Kidney tubule cell (primary cell): Measurements from ENCODE around the gene SPRY1.

Experiments used
- DNase-seq: peaks from one replicate; pipeline ENCODE4 v3.0.0-alpha.2; 2018; ENCODE audit warnings: low spot score

The SPRY1 gene

DNA sequence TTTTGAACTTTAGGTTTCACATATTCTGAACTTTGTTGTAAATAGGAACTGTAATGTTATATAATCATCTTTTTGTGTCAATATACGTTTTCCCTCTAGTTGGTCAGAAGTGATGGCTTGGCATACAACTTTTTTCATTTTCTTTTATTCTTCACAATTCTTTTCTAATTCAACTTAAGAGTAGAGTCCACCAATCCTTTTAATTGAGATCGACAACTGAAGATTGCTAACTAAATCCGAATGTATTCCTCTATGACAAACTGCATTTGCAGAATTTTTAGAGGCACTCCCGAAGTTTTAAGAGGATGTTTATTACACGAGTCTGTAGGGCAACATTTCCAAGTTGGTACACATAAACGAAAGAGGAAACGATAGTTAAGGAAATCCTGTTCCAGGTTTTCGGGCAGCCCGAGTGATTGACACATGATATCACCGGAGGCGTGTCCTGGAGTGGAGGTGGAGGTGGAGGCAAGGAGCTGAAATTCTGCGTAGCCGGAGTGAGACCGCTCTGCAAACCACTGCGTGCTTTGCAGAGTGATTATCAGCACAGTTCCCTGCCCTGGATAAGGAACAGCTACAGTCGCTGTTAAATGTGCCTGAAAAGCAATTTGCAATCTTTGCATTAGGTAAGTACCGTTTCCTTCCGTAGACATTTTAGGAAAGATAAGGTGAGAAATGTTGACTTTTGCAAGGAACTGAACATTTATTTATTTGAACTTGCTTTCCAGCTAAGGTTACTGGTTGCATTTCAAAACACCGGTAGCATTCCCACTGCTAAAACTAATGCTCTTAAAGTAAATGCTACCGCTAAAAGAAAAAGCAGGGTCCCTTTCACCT is at the start of gene SPRY1:
SPRY1 (plus strand) TSS at position 489 of the 837 bp plus-strand sequence. CDS start 4,797 bp downstream, outside the sequence.
- peak; percentile 93 for DNase-seq

DNA sequence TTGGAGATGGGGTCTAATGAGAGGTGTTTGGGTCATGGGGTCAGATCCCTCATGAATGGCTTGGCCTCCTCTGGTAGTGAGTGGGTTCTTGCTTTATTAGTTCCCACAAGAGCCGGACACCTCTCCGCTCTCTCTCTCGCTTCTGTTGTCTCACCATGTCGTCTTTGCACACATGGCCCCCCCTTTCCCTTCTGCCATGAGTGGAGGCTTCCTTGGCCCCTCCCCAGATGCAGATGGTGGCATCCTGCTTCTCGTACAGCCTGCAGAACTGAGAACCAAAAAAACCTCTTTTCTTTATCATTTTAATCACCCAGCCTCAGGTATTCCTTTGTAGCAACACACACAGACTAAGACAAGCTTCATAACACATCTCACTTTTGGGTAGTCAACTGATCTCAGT is 49.6 kb upstream of the SPRY1 start:
- DNase-seq, result no peak

DNA sequence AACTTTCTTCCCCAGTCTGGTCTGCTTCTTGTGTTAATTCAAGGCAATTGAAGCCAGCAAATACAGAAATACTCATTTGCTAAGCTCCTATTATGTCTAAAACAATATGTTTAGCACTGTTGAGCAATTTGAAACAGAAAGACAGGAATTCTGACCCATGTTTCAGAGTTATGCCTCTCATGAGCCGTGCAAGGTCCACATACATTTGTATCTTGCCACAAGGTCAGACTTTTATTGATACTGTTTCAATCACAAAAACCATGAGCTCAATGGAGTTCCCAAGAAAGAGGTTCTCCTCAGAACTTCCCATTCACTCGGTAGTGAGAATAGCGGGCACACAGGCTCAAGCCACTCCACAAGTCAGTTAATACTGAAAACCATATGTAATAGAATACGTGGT is 47.6 kb upstream of the SPRY1 start:
- no peak for DNase-seq

- no peak for DNase-seq
Observed at GRCh38 chr4:123349421-123350190, 47.0 kb upstream of the SPRY1 start.

GRCh38 chr4:123350191-123350544 is 46.4 kb upstream of the SPRY1 start:
- DNase-seq, result peak; percentile 54

DNA sequence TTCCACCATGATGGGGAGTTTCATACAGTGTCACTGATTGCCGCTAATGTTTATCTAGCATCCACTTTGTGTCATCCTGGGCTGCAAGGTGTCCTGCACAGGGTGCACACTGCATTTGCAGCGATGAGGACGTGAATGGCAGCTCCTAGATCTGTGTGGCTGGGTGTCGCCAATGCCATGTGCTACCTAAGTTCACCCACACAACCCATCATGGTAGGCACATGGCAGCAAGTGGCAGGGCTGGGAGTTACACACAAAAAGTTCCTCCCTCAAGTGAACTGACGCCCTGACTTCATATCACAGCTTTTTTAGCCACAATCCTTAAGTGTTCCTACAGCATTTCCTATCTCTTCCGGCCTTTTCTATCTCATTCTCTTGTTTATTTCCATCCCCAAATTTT is 45.9 kb upstream of the SPRY1 start:
- DNase-seq, result no peak

GRCh38 chr4:123351713-123352112 is 44.9 kb upstream of the SPRY1 start:
- peak; percentile 82 for DNase-seq

DNA sequence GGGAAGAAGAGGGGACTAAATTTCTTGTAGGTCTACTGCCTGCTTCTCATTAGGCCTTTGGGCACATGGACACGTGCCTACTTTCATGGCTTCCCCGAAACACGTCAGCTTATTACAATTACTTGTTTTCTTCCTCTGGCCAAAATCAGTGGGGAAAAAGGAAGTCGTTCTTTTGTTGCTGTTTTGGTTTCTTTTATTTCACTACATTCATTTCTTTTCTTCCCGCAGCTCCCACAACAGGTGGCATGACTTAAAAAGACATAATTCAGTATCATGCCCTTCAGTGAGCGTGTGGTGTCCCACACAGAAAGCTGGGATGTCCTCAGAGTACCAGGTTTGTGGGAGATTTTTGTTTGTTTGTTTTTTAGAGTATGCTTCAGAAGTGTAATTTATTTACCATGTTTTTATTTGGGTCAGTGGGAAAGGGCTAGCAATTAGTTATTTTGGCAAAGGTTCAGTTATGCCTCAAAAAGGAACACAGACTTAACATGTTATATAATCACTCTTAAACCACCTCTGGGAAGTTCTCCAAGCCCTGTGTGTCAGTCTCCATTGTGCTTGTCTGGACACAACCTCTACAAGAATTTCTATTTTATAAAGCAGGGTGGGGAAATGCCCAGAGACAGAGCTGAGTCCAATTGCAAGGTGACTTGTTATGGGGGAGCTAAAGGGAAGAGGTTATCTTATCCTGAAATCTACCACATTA is 44.2 kb upstream of the SPRY1 start:
- DNase-seq, result peak; percentile 33

- DNase-seq, result no peak
Observed at GRCh38 chr4:123352966-123353365, 43.6 kb upstream of the SPRY1 start.

- DNase-seq, result no peak
Observed at GRCh38 chr4:123353656-123354055, 42.9 kb upstream of the SPRY1 start.

DNA sequence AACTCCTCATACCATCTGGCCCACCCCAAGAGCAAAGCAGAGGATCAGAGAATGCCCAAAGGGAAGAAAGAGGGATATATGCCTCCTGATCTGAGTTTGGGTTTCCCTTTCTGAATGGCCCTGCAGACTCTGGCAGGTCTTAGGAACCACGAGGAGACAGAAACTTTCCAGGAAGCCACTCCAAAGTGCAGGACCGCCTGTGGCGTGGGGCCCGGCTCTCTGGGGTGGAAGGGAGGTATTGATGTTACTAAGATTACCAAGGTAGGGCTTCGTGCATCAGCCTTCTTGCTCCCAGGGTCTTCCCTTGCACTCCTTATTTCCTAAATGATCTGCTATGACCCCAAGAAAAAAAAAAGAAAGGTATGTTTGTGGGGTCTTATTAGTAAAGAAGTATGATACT is 41.9 kb upstream of the SPRY1 start:
- DNase-seq, result no peak

DNA sequence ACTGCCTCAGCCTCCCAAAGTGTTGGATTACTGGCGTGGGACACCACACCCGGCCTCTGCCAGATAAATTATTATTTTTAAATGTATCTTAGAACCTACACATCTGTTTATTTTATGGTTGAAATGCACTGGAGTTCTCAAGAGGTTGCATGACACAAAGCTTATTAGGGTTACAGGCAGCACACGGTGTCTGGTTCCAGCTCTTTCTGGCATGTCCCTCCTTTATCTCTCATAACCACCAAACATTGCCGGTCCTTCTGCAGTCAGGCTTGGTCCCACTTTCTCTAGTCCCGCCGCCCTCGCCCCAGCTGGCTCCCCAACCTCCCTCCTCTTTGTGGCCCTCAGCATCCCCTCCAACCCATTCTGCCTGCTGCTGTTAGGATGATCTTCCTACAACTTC is 39.7 kb upstream of the SPRY1 start:
- no peak for DNase-seq

GRCh38 chr4:123359449-123360315 is 36.9 kb upstream of the SPRY1 start:
- peak; percentile 52 for DNase-seq

GRCh38 chr4:123361195-123361861 is 35.3 kb upstream of the SPRY1 start:
- DNase-seq, result peak; percentile 46

- no peak for DNase-seq
Observed at GRCh38 chr4:123362103-123362502, 34.5 kb upstream of the SPRY1 start.

DNA sequence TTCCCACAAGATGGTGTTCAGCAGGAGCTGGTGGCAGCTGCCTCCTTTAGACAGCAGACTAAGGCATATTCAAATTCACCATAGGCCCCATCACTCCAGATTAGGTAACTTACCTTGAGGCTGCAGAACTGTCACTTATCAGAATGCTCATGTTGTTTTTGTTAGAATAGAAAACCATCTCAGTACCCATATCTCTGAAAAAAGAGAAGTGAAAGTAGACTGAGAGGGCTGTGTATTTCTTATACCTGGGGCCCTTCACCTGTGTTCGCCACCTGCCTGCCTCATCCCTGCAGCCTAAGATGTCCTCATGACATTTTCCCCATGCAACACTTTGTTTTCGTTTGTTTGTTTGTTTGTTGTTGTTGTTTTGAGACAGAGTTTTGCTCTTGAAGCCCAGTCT is 32.9 kb upstream of the SPRY1 start:
- DNase-seq, result no peak

GRCh38 chr4:123364906-123365305 is 31.7 kb upstream of the SPRY1 start:
- peak; percentile 64 for DNase-seq

GRCh38 chr4:123365412-123365811 is 31.2 kb upstream of the SPRY1 start:
- no peak for DNase-seq

GRCh38 chr4:123366144-123366748 is 30.3 kb upstream of the SPRY1 start:
- DNase-seq, result no peak

DNA sequence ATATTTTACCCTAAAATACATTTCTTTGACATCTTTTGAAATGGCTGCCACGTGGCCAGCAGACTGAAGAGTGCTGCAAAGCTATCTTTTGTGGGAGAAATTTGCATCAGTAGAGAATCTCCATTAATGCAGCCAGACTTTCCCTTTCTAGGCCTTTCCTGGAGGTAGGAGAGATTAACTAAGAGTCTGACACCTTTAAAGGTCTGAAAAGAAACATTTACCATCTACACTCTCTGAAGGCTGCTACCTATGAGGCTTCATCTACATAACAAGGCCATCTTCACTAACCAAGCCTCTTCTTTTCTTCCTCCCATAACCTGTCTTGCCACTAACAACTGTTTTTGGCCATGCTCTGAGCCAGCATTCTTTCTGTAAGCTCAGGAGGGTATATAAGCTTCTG is 17.8 kb upstream of the SPRY1 start:
- DNase-seq, result no peak

- DNase-seq, result no peak
Observed at GRCh38 chr4:123379392-123379791, 17.2 kb upstream of the SPRY1 start.
